Glutamatergic neuron (in vitro differentiated cells): ENCODE data around the gene RIIAD1. TPM values are rescaled to one million over a fixed set of nuclear protein-coding genes. Genes with fewer than 3 reads are reported as not detected.
"Not testable (repeated sequence)": the region's sequence is repeated elsewhere in the genome, so short reads cannot be mapped to it uniquely, and the experiment has no call there.

Experiments used
- DNase-seq: peaks from one replicate; pipeline ENCODE4 v3.0.0; 2022
- H3K27ac Mint-ChIP-seq: one replicate; pipeline ENCODE4 v1.8.0; 2020; ENCODE audit warnings: mild to moderate bottlenecking, mixed read lengths, inconsistent platforms; ENCODE audit not compliant: unreplicated experiment
- H3K27me3 Mint-ChIP-seq: one replicate; pipeline ENCODE4 v1.8.0; 2020; ENCODE audit warnings: mild to moderate bottlenecking, moderate library complexity, mixed read lengths, inconsistent platforms; ENCODE audit not compliant: unreplicated experiment
- H3K36me3 Mint-ChIP-seq: one replicate; pipeline ENCODE4 v1.8.0; 2020; ENCODE audit warnings: mild to moderate bottlenecking, mixed read lengths, inconsistent platforms; ENCODE audit not compliant: unreplicated experiment
- H3K4me1 Mint-ChIP-seq: one replicate; pipeline ENCODE4 v1.8.0; 2020; ENCODE audit warnings: mild to moderate bottlenecking, low read depth, mixed read lengths, inconsistent platforms; ENCODE audit not compliant: unreplicated experiment
- H3K4me3 Mint-ChIP-seq: one replicate; pipeline ENCODE4 v1.8.0; 2020; ENCODE audit warnings: mild to moderate bottlenecking, mixed read lengths, inconsistent platforms; ENCODE audit not compliant: unreplicated experiment
- H3K9me3 Mint-ChIP-seq: one replicate; pipeline ENCODE4 v1.8.0; 2020; ENCODE audit warnings: mild to moderate bottlenecking, moderate library complexity, mixed read lengths, inconsistent platforms; ENCODE audit not compliant: unreplicated experiment
- total RNA-seq: library from RNA; stranded (reverse); fragmentation: NEBNext Ultra II Directional; extraction: Animal tissue kit (Norgen Biotek cat#: 25700); gene quantifications from one replicate; pipeline ENCODE4 v1.2.1, GENCODE V29; 2021; ENCODE audit not compliant: unreplicated experiment
- TF ChIP-seq, protein P1 (sequence below): fragments of 200-600 bp; sonication (generic); IDR thresholded peaks from one replicate; pipeline ENCODE4 v1.5.0; 2021; ENCODE audit not compliant: partially characterized antibody, unreplicated experiment

Gene RIIAD1
- total RNA-seq, 1 donor from 2014 or later, result 3.8 TPM

DNA sequence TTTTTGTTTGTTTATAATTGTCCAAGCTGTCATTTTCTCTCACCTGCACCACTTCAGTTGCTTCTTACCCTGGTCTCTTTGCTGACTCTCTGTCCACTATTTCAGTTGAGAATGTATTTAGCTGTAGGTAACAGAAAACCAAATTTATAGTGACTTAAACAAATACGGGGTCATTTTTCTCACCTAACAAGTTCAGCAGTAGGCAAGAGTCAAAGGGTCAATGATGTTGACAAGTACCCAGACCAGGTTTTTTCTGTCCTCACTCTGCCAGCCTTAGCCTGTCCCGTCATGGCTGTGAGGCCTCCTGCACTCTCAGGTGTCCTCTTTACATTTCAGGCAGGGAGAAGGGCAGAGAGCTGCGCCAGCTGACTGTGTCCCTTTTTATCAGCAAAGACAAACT, 11.8 kb downstream of the RIIAD1 start:
- Mint-ChIP-seq H3K4me3 (no peak overlapping the region), H3K36me3 (peaks cover 17% of the 10 kb centered on the region), H3K27me3 (peaks cover 5% of the 10 kb centered on the region), H3K27ac (no peak overlapping the region), H3K9me3 (peaks cover 6% of the 10 kb centered on the region), H3K4me1 (peaks cover 8% of the 10 kb centered on the region)
- TF ChIP-seq, protein P1, sequence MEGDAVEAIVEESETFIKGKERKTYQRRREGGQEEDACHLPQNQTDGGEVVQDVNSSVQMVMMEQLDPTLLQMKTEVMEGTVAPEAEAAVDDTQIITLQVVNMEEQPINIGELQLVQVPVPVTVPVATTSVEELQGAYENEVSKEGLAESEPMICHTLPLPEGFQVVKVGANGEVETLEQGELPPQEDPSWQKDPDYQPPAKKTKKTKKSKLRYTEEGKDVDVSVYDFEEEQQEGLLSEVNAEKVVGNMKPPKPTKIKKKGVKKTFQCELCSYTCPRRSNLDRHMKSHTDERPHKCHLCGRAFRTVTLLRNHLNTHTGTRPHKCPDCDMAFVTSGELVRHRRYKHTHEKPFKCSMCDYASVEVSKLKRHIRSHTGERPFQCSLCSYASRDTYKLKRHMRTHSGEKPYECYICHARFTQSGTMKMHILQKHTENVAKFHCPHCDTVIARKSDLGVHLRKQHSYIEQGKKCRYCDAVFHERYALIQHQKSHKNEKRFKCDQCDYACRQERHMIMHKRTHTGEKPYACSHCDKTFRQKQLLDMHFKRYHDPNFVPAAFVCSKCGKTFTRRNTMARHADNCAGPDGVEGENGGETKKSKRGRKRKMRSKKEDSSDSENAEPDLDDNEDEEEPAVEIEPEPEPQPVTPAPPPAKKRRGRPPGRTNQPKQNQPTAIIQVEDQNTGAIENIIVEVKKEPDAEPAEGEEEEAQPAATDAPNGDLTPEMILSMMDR, result no peak
- no peak for DNase-seq

DNA sequence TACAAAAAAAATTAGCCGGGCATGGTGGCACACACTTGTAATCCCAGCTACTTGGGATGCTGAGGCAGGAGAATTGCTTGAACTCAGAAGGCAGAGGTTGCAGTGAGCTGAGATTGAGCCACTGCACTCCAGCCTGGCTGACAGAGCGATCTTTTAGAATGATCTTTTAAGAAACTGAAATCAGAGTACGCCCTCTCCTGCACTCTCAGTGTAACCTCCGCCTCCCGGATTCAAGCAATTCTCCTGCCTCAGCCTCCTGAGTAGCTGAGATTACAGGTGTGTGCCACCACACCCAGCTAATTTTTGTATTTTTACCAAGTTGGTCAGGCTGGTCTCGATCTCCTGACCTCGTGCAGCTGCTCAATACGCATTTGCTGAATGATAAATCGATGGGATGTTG, 12.7 kb downstream of the RIIAD1 start:
- H3K4me1 Mint-ChIP-seq, DNase-seq, H3K4me3 Mint-ChIP-seq, H3K27me3 Mint-ChIP-seq, H3K27ac Mint-ChIP-seq, H3K9me3 Mint-ChIP-seq: not testable (repeated sequence)
- peaks cover 21% of the 10 kb centered on the region for H3K36me3 Mint-ChIP-seq

DNA sequence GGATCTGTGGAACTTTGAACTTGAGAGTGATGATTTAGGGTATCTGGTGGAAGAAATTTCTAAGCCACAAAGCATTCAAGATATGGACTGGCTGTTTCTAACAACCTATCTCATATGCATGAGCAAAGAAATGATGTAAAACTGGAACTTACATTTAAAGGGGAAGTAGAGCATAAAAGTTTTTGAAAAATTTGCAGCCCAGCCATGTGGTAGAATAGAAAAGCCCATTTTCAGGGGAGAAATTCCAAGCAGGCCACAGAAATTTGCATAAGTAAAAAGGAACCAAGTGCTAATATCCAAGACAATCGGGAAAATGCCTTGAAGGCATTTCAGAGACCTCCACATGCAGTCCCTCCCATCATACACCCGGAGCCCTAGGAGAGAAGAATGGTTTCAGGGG, 15.7 kb downstream of the RIIAD1 start:
- TF ChIP-seq, protein P1, result no peak
- Mint-ChIP-seq H3K4me3 (no peak overlapping the region), H3K27ac (no peak overlapping the region), H3K9me3 (peaks cover 6% of the 10 kb centered on the region), H3K36me3 (peaks cover 17% of the 10 kb centered on the region), H3K27me3 (peaks cover 5% of the 10 kb centered on the region), H3K4me1 (no peaks in the 10 kb centered on the region)
- DNase-seq, result no peak

DNA sequence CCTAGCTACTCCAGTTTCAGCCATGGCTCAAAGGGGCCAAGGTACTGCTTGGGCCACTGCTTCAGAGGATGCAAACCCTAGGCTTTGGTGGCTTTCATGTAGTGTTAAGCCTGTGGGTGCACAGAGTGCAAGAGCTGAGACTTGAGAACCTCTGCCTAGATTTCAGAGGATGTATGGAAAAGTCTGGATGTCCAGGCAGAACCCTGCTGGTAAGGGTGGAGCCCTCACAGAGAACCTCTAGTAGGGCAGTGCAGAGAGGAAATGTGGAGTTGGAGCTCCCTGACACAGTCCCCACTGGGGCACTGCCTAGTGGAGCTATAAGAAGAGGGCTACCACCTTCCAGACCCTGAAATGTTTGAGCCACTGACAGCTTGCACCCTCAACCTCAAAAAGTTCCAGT, 16.2 kb downstream of the RIIAD1 start:
- H3K27ac Mint-ChIP-seq, result no peak overlapping the region
- H3K4me1 Mint-ChIP-seq, result no peaks in the 10 kb centered on the region
- H3K27me3 Mint-ChIP-seq, result peaks cover 5% of the 10 kb centered on the region
- no peak overlapping the region for H3K4me3 Mint-ChIP-seq
- no peak for DNase-seq
- peaks cover 6% of the 10 kb centered on the region for H3K9me3 Mint-ChIP-seq
- TF ChIP-seq, protein P1, result no peak
- H3K36me3 Mint-ChIP-seq, result peaks cover 17% of the 10 kb centered on the region

DNA sequence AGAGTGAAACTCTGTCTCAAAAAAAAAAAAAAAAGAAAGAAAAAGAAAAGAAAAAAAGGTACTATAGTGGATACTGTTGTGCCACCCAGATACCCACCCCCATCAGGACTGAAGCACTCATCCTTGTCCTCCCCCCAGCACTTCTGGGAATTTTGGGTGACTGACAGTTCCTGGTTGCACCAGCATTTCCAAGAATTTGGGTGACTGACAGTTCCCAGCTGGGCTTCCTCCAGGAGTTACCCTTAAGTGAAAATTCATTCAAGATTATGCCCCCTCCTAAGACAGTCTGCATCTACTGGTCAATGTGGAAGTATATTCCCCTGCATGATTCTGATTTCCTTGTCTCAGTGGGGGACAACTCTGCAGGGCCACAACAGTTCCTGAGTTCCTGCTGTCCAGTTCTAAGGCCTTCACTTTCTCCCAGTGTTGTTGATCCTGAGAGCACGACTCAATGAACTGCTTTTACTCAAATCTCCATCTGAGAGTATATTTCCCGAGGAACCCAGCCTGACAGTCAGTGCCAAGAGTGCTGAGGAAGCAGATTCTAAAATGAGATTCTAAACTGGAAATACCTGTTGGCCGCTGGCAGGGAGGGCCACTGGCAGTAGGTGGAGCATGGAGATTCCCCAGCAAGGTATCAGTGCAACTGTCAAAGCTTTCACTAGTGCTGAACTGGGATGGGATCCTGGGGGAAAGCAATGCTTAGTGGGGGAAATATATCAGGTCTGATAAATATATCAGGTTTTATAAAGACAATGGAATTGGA, 18.5 kb downstream of the RIIAD1 start:
- Mint-ChIP-seq H3K9me3 (peaks cover 5% of the 10 kb centered on the region), H3K27me3 (peaks cover 5% of the 10 kb centered on the region), H3K4me3 (no peak overlapping the region), H3K4me1 (no peaks in the 10 kb centered on the region), H3K36me3 (peaks cover 17% of the 10 kb centered on the region), H3K27ac (no peak overlapping the region)
- DNase-seq, result no peak
- TF ChIP-seq, protein P1, result no peak
